LNCAP (cell line): Measurements from ENCODE around the gene NXPH2.
A peak's percentile ranks its signal among the peaks of the same experiment; 100 is the strongest.

Source experiments
- CTCF ChIP-seq: fragments of 450-650 bp; IDR thresholded peaks from 2 replicates; pipeline ENCODE4 v1.5.1; 2017; ENCODE audit warnings: mild to moderate bottlenecking

The NXPH2 gene

GRCh38 chr2:138752197-138752956 is 27.8 kb downstream of the NXPH2 start:
- no peak for TF ChIP-seq CTCF

GRCh38 chr2:138744713-138745112 is 35.5 kb downstream of the NXPH2 start:
- TF ChIP-seq CTCF = no peak

GRCh38 chr2:138742441-138743057 is 37.6 kb downstream of the NXPH2 start:
- no peak for TF ChIP-seq CTCF

GRCh38 chr2:138741851-138742250 is 38.3 kb downstream of the NXPH2 start:
- TF ChIP-seq CTCF = no peak

- no peak for TF ChIP-seq CTCF
Observed at GRCh38 chr2:138732651-138733050, 47.5 kb downstream of the NXPH2 start.

- no peak for TF ChIP-seq CTCF
Observed at GRCh38 chr2:138730497-138731030, 49.6 kb downstream of the NXPH2 start.

- TF ChIP-seq CTCF = peak; percentile 9; the same call in 1 of the 2 replicates
Observed at GRCh38 chr2:138727956-138728355, 52.2 kb downstream of the NXPH2 start.
